Measurements from ENCODE around the gene LARGE1. TPM values are rescaled to one million over a fixed set of nuclear protein-coding genes. Genes with fewer than 3 reads are reported as not detected.

Gene LARGE1
- total and polyA plus RNA-seq, 3 experiments from 2014 or later = 0.07 to 0.27 (median 0.18) TPM

DNA sequence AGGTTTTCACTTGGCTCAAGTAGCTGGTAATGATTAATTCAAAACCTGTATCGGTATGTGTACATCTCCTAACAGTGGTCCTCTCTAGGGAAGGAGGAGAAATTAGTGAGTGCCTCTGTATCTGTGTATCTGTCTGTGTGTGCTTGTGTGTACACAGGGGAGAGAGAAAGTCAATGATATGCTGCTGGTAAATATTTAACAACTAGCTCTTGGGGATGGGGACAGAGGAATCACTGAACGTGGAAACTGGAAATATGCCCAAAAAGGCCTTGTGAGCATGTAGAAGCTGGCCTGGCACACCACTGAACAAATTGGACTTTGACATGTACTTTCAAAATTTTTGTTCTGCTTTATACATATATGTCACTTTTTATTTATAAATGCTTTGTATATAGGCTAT lies 648.1 kb downstream of the LARGE1 start:
- Mint-ChIP-seq H3K27ac (no peak overlapping the region), H3K27me3 (no peaks in the 10 kb centered on the region), H3K4me1 (no peaks in the 10 kb centered on the region), H3K9me3 (peaks cover 0 to 4% (median 2%) of the 10 kb centered on the region in 5 donors), H3K4me3 (no peak overlapping the region), H3K36me3 (no peaks in the 10 kb centered on the region)
- Histone ChIP-seq H3K9me3 (ENCODE audit: low read length) (no peaks in the 10 kb centered on the region), H3K27me3 (ENCODE audit: insufficient read depth, low read length, poor library complexity, severe bottlenecking) (no peaks in the 10 kb centered on the region), H3K4me3 (ENCODE audit: low read length) (no peak overlapping the region), H3K27ac (ENCODE audit: low read depth, low read length) (no peak overlapping the region), H3K36me3 (ENCODE audit: insufficient read depth, low read length) (no peaks in the 10 kb centered on the region), H3K4me1 (ENCODE audit: insufficient read depth, low read length) (no peaks in the 10 kb centered on the region)
- CTCF ChIA-PET = no interaction called here
- DNase-seq = no peak
- POLR2A ChIA-PET = no interaction called here

DNA sequence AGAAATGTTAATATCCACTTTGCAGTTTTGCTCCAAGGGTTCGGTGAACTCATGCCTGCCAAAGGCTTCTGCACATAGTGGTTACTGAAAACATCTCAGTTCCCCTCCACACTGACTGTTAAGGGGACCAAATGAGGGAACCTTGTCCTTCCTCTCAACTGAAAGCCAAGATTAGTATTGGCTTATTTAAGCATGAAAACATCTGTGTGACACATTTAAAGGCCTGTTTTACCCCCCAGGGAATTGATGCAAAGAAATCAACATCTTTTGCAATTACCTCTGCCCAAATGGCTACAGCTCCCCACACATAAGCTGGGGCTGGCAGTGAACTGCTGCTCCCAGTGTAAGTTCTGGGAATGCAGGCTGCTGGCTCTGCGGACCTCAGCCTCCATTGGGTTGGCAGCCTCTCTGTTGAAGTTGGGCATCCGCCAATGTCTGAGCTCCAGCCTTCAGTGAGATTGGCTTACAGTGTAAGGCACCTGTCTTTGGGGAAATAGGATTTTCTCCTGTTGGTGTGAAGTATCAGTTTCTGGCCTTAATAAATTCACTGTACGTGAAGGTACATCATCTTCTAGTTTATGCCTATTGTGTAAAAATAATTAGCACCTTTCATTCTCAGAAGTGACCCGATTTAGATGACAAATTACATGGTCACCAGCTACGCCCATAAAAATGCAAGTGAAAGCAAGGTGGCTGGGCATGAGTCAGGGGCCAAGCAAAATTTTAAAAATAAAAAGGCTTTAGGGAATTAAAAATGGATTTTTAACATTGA lies 648.7 kb downstream of the LARGE1 start:
- H3K4me3 Mint-ChIP-seq = no peak overlapping the region
- no peak overlapping the region for H3K27ac Mint-ChIP-seq
- ChIA-PET POLR2A (no interaction called here), CTCF (no interaction called here)
- no peaks in the 10 kb centered on the region for H3K4me1 Mint-ChIP-seq
- no peaks in the 10 kb centered on the region for H3K9me3 ChIP-seq (ENCODE audit: low read length)
- no peak overlapping the region for H3K4me3 ChIP-seq (ENCODE audit: low read length)
- H3K27ac ChIP-seq (ENCODE audit: low read depth, low read length) = no peak overlapping the region
- H3K9me3 Mint-ChIP-seq = peaks cover 0 to 5% (median 2%) of the 10 kb centered on the region in 5 donors
- H3K4me1 ChIP-seq (ENCODE audit: insufficient read depth, low read length) = no peaks in the 10 kb centered on the region
- no peaks in the 10 kb centered on the region for H3K27me3 ChIP-seq (ENCODE audit: insufficient read depth, low read length, poor library complexity, severe bottlenecking)
- no peaks in the 10 kb centered on the region for H3K27me3 Mint-ChIP-seq
- DNase-seq = no peak
- no peaks in the 10 kb centered on the region for H3K36me3 Mint-ChIP-seq
- no peaks in the 10 kb centered on the region for H3K36me3 ChIP-seq (ENCODE audit: insufficient read depth, low read length)

DNA sequence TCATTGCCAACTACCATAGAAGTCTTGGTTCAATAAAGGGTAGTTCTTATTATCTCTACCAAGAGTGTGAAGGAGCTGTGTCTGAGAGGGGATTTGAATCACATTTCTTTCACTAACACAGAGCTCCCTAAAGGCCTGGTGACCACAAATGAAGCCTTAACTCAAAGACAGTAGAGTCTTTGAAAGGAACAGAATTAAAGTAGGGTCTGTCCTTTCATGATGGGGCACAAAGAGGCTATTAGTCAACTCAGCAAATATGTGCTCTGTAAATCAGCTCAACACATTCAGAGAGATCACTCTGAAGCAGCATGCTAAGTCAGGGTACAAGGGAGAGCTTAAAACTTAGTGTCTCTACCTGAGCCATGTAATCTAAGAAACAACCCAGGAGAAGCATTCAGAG lies 649.7 kb downstream of the LARGE1 start:
- no peaks in the 10 kb centered on the region for H3K4me1 ChIP-seq (ENCODE audit: insufficient read depth, low read length)

DNA sequence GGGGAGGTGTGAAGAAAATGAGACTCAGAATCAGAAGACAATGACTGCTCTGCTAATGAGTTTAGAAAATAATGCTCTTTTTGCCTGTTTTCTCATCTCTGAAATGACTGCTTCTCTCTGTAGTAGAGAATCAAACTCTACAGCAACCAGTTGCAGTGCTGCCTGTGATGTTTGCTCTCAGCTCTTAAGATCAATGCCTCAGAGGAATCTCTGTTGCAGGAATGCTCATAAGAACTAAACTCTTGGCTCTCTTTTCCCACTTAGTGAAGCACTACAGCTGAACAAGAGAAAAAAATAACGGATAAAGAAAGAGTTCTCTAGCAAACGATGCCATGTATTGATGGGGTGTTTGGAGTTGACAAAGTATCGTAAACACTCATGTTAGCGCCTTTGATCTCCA lies 658.6 kb downstream of the LARGE1 start:
- no peaks in the 10 kb centered on the region for H3K9me3 ChIP-seq (ENCODE audit: low read length)
- ChIA-PET CTCF (no interaction called here), POLR2A (no interaction called here)
- Mint-ChIP-seq H3K27ac (no peak overlapping the region), H3K4me3 (no peak overlapping the region), H3K36me3 (no peaks in the 10 kb centered on the region), H3K27me3 (peaks cover 0 to 4% of the 10 kb centered on the region in 2 donors), H3K4me1 (no peaks in the 10 kb centered on the region), H3K9me3 (peaks cover 0 to 4% (median 3%) of the 10 kb centered on the region in 5 donors)
- no peak overlapping the region for H3K27ac ChIP-seq (ENCODE audit: low read depth, low read length)
- no peak for DNase-seq
- no peaks in the 10 kb centered on the region for H3K36me3 ChIP-seq (ENCODE audit: insufficient read depth, low read length)
- no peaks in the 10 kb centered on the region for H3K27me3 ChIP-seq (ENCODE audit: insufficient read depth, low read length, poor library complexity, severe bottlenecking)
- H3K4me3 ChIP-seq (ENCODE audit: low read length) = no peak overlapping the region
- no peaks in the 10 kb centered on the region for H3K4me1 ChIP-seq (ENCODE audit: insufficient read depth, low read length)

More for the DNA sequence above, 649.7 kb downstream of the LARGE1 start:
- Mint-ChIP-seq H3K4me1 (no peaks in the 10 kb centered on the region), H3K4me3 (no peak overlapping the region), H3K9me3 (peaks cover 0 to 7% (median 0%) of the 10 kb centered on the region in 5 donors), H3K27ac (no peak overlapping the region), H3K27me3 (no peaks in the 10 kb centered on the region), H3K36me3 (no peaks in the 10 kb centered on the region)
- H3K36me3 ChIP-seq (ENCODE audit: insufficient read depth, low read length) = no peaks in the 10 kb centered on the region
- no peaks in the 10 kb centered on the region for H3K27me3 ChIP-seq (ENCODE audit: insufficient read depth, low read length, poor library complexity, severe bottlenecking)
- ChIA-PET CTCF (no interaction called here), POLR2A (no interaction called here)
- H3K27ac ChIP-seq (ENCODE audit: low read depth, low read length) = no peak overlapping the region
- no peak overlapping the region for H3K4me3 ChIP-seq (ENCODE audit: low read length)
- DNase-seq = no peak
- H3K9me3 ChIP-seq (ENCODE audit: low read length) = no peaks in the 10 kb centered on the region

DNA sequence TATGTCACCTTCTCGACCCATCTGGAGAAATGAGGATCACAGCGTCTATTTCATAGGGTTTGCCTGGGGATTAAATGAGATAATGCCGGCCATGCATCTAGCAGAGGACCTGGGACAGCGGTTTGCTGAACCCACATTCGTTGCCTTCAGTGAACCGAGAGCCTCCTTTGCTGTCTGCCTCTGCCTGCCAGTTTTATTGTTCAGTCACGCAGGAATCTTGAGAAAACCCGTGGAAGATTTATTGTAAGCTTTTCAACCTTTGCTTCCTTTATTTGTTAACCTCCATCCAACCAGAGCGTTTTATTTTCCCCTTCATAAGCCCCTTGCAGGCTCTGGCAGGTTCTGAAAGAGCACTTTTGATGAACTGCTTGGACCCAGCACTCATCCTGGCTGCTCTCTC lies 659.8 kb downstream of the LARGE1 start:
- H3K36me3 ChIP-seq (ENCODE audit: insufficient read depth, low read length) = no peaks in the 10 kb centered on the region
- POLR2A ChIA-PET = no interaction called here
- H3K4me3 Mint-ChIP-seq = no peak overlapping the region
- peaks cover 0 to 10% of the 10 kb centered on the region in 2 donors for H3K27me3 Mint-ChIP-seq
- no peak overlapping the region for H3K27ac ChIP-seq (ENCODE audit: low read depth, low read length)
- no peaks in the 10 kb centered on the region for H3K27me3 ChIP-seq (ENCODE audit: insufficient read depth, low read length, poor library complexity, severe bottlenecking)
- H3K9me3 ChIP-seq (ENCODE audit: low read length) = no peaks in the 10 kb centered on the region
- no peaks in the 10 kb centered on the region for H3K36me3 Mint-ChIP-seq
- H3K4me1 ChIP-seq (ENCODE audit: insufficient read depth, low read length) = no peaks in the 10 kb centered on the region
- H3K4me1 Mint-ChIP-seq = no peaks in the 10 kb centered on the region
- H3K27ac Mint-ChIP-seq = no peak overlapping the region
- H3K4me3 ChIP-seq (ENCODE audit: low read length) = no peak overlapping the region
- DNase-seq = no peak
- CTCF ChIA-PET = no interaction called here
- H3K9me3 Mint-ChIP-seq = peaks cover 0 to 4% (median 0%) of the 10 kb centered on the region in 5 donors

DNA sequence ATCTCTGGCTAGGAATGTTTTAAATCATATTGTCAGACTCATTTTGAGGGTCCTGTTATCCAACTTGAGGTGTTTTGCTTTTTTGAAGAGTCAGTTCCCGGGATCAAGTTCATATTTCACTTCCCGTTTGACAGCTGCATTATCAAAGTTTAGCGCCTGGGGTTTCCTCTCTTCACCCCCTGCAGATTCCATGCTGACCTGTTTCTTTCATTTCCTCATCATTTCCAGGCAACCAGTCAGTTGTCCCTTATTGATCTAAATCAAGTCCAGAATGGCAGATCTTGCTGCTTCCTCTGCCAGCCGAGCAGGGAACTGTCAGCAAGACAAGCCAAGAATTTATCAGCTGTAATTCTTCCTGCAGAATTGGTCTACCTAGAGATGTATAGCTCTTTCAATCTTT lies 664.5 kb downstream of the LARGE1 start:
- DNase-seq = no peak
- CTCF ChIA-PET = no interaction called here
- Histone ChIP-seq H3K4me1 (ENCODE audit: insufficient read depth, low read length) (no peaks in the 10 kb centered on the region), H3K4me3 (ENCODE audit: low read length) (no peak overlapping the region), H3K27me3 (ENCODE audit: insufficient read depth, low read length, poor library complexity, severe bottlenecking) (no peaks in the 10 kb centered on the region), H3K36me3 (ENCODE audit: insufficient read depth, low read length) (no peaks in the 10 kb centered on the region), H3K9me3 (ENCODE audit: low read length) (no peaks in the 10 kb centered on the region), H3K27ac (ENCODE audit: low read depth, low read length) (no peak overlapping the region)
- H3K36me3 Mint-ChIP-seq = no peaks in the 10 kb centered on the region
- no peak overlapping the region for H3K27ac Mint-ChIP-seq
- POLR2A ChIA-PET = no interaction called here
- H3K9me3 Mint-ChIP-seq = peaks cover 0 to 6% (median 3%) of the 10 kb centered on the region in 5 donors
- peaks cover 0 to 13% of the 10 kb centered on the region in 2 donors for H3K27me3 Mint-ChIP-seq
- no peak overlapping the region for H3K4me3 Mint-ChIP-seq
- H3K4me1 Mint-ChIP-seq = no peaks in the 10 kb centered on the region

DNA sequence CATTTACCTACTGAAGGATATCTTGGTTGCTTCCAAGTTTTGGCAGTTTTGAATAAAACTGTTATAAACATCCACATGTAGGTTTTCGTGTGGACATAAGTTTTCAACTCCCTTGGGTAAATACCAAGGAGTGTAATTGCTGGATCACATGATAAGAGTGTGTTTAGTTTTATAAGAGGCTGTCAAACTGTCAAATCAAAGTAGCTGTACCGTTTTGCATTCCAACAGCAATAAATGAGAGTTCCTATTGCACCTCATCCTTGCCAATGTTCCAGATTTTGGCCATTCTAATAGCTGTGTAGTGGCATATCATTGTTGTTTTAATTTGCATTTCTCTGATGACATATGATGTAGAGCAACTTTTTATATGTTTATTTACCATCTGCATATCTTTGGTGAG lies 671.3 kb downstream of the LARGE1 start:
- Histone ChIP-seq H3K27ac (ENCODE audit: low read depth, low read length) (no peak overlapping the region), H3K4me1 (ENCODE audit: insufficient read depth, low read length) (no peaks in the 10 kb centered on the region), H3K9me3 (ENCODE audit: low read length) (no peaks in the 10 kb centered on the region), H3K36me3 (ENCODE audit: insufficient read depth, low read length) (no peaks in the 10 kb centered on the region), H3K27me3 (ENCODE audit: insufficient read depth, low read length, poor library complexity, severe bottlenecking) (no peaks in the 10 kb centered on the region), H3K4me3 (ENCODE audit: low read length) (no peak overlapping the region)
- ChIA-PET POLR2A (no interaction called here), CTCF (no interaction called here)
- Mint-ChIP-seq H3K27me3 (peaks cover 0 to 5% of the 10 kb centered on the region in 2 donors), H3K4me1 (no peaks in the 10 kb centered on the region), H3K4me3 (no peak overlapping the region), H3K9me3 (peaks cover 0 to 8% (median 7%) of the 10 kb centered on the region in 5 donors), H3K27ac (no peak overlapping the region), H3K36me3 (no peaks in the 10 kb centered on the region)
- no peak for DNase-seq

DNA sequence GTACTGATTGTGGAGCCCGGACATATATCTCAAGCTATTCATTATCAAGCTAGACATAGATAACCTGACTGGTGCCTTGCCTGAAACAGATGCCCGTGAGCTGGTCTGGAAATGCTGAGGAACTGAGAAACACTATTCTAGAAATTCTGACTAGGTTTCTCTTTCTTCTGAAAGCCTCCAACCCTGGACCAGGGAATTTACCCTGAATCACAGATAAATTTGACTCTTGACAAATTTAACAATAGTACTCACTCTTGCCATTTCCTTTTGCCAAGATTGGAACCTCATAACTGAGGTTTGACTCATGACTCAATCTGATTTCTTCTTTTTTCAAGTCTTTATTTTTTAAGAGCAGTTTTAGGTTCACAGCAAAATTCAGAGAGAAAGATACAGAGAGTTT lies 672.5 kb downstream of the LARGE1 start:
- Histone ChIP-seq H3K27me3 (ENCODE audit: insufficient read depth, low read length, poor library complexity, severe bottlenecking) (no peaks in the 10 kb centered on the region), H3K9me3 (ENCODE audit: low read length) (no peaks in the 10 kb centered on the region), H3K4me3 (ENCODE audit: low read length) (no peak overlapping the region), H3K27ac (ENCODE audit: low read depth, low read length) (no peak overlapping the region), H3K36me3 (ENCODE audit: insufficient read depth, low read length) (no peaks in the 10 kb centered on the region), H3K4me1 (ENCODE audit: insufficient read depth, low read length) (no peaks in the 10 kb centered on the region)
- POLR2A ChIA-PET = no interaction called here
- Mint-ChIP-seq H3K4me3 (no peak overlapping the region), H3K4me1 (no peaks in the 10 kb centered on the region), H3K27me3 (peaks cover 0 to 5% of the 10 kb centered on the region in 2 donors), H3K9me3 (peaks cover 0 to 8% (median 5%) of the 10 kb centered on the region in 5 donors), H3K27ac (no peak overlapping the region), H3K36me3 (no peaks in the 10 kb centered on the region)
- CTCF ChIA-PET = no interaction called here
- no peak for DNase-seq

Data from CD8-positive, alpha-beta memory T cell (primary cell).